Measurements from ENCODE around the gene DUSP6. TPM values are rescaled to one million over a fixed set of nuclear protein-coding genes. Genes with fewer than 3 reads are reported as not detected.

The DUSP6 gene
- total and polyA plus RNA-seq, 10 of the 15 experiments (the other 5 are each of a cell fraction or from before 2014, with no cell fraction given), result 0.02 to 0.69 (median 0.07) TPM; not detected in 1

DNA sequence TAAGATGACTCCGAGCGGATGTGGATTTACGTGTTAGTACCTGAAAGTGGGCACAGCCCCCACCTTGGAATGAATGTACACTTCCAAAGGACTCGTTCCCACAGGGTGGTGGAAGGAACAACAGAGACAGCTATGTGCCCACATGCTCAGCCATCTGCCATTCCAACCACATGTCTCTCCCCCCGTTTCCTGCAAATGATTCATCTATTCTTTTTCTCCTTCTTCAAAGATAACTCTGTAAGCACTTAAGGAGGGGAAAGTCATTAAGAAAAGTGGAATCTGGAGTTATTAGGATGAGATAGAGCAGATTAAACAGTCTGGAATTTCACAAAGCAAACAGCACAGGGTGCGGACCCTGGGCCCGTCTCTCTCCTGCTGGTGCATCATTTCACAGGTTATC, 18.5 kb upstream of the DUSP6 start (continued):
- TF ChIP-seq, protein P1, sequence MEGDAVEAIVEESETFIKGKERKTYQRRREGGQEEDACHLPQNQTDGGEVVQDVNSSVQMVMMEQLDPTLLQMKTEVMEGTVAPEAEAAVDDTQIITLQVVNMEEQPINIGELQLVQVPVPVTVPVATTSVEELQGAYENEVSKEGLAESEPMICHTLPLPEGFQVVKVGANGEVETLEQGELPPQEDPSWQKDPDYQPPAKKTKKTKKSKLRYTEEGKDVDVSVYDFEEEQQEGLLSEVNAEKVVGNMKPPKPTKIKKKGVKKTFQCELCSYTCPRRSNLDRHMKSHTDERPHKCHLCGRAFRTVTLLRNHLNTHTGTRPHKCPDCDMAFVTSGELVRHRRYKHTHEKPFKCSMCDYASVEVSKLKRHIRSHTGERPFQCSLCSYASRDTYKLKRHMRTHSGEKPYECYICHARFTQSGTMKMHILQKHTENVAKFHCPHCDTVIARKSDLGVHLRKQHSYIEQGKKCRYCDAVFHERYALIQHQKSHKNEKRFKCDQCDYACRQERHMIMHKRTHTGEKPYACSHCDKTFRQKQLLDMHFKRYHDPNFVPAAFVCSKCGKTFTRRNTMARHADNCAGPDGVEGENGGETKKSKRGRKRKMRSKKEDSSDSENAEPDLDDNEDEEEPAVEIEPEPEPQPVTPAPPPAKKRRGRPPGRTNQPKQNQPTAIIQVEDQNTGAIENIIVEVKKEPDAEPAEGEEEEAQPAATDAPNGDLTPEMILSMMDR (IDR thresholded peaks at IDR 0.05 in 2 of 3, conservative IDR thresholded peaks at IDR 0.05 in 1 of 3; ENCODE audit: control insufficient read depth in 2 of 3, extremely low read depth in 1 of 3, insufficient read depth in 1 of 3, low read depth in 3 of 3, low read length in 3 of 3), result no peak
- TF ChIP-seq SPI1 (IDR thresholded peaks at IDR 0.05; ENCODE audit: borderline replicate concordance, insufficient read depth, low read depth, low read length), result no peak
- TF ChIP-seq ZNF274 (IDR thresholded peaks at IDR 0.05; ENCODE audit: insufficient read depth, insufficient read length), result no peak
- no peak for TF ChIP-seq IKZF1 (conservative IDR thresholded peaks at IDR 0.05)
- TF ChIP-seq MXI1 (IDR thresholded peaks at IDR 0.05; ENCODE audit: low read depth, low read length), result no peak
- no peak for TF ChIP-seq RUNX3 (IDR thresholded peaks at IDR 0.05; ENCODE audit: low read length)
- TF ChIP-seq NR2F1 (conservative IDR thresholded peaks at IDR 0.05), result no peak

DNA sequence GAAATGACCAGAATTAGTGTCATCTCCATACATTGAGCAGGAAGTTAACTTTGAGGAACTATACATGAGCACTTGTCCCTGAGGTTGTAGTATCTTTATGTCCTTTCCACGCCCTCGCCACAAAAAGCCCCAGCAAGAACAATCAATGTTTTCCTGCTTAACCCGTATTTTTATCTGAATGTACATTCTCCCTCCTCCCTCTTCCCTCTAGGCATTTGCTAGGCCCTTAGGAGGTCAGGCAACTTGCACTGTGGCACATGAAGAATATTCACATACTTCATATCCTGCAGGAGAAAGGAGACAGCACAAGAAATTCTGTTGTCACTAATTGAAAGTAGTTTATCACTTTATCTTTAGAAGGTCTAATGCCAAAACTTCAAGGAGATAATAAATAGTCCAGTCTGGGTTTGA, 18.1 kb upstream of the DUSP6 start:
- no peak overlapping the region for H3K4me3 ChIP-seq
- intact Hi-C loops (cut with micrococcal nuclease; ENCODE audit: unreplicated experiment) (no loop called here), in situ Hi-C loops (cut with MboI) (no loop called here)
- H3K79me2 ChIP-seq (ENCODE audit: control insufficient read depth, insufficient read depth, low read length), result no peaks in the 10 kb centered on the region
- no peak overlapping the region for H3K27ac ChIP-seq (ENCODE audit: control insufficient read depth, insufficient read depth)
- RAD21 ChIA-PET (ENCODE audit: unreplicated experiment), result no interaction called here
- POLR2A ChIA-PET, result no interaction called here
- ATAC-seq, result no peak
- H3K27me3 ChIP-seq (replicated peaks in 1 of 2; ENCODE audit: control insufficient read depth in 2 of 2, insufficient read depth in 2 of 2, low read length in 1 of 2), result no peaks in the 10 kb centered on the region; a peak in 1 of 4 replicates
- H2AFZ ChIP-seq (ENCODE audit: control insufficient read depth, low read depth, low read length), result no peak overlapping the region
- H4K20me1 ChIP-seq (ENCODE audit: control insufficient read depth, insufficient read depth), result no peaks in the 10 kb centered on the region
- TF ChIP-seq RAD51 (IDR thresholded peaks at IDR 0.05) (no peak), PAX5 (IDR thresholded peaks at IDR 0.05; ENCODE audit: borderline replicate concordance, low read depth, low read length) (no peak), GATAD2B (conservative IDR thresholded peaks at IDR 0.05; ENCODE audit: low read depth) (no peak), JUND (IDR thresholded peaks at IDR 0.05; ENCODE audit: low read depth, low read length) (no peak), POLR2AphosphoS5 (IDR thresholded peaks at IDR 0.05; ENCODE audit: low read length) (no peak), KDM1A (IDR thresholded peaks at IDR 0.05; ENCODE audit: borderline replicate concordance) (no peak), ESRRA (IDR thresholded peaks at IDR 0.05; ENCODE audit: low read length) (no peak), CEBPB (IDR thresholded peaks at IDR 0.05; ENCODE audit: borderline replicate concordance in 1 of 2, low read depth in 2 of 2, low read length in 2 of 2) (no peak), ATF7 (IDR thresholded peaks at IDR 0.05; ENCODE audit: low read depth) (no peak)
- TF ChIP-seq, protein P2, sequence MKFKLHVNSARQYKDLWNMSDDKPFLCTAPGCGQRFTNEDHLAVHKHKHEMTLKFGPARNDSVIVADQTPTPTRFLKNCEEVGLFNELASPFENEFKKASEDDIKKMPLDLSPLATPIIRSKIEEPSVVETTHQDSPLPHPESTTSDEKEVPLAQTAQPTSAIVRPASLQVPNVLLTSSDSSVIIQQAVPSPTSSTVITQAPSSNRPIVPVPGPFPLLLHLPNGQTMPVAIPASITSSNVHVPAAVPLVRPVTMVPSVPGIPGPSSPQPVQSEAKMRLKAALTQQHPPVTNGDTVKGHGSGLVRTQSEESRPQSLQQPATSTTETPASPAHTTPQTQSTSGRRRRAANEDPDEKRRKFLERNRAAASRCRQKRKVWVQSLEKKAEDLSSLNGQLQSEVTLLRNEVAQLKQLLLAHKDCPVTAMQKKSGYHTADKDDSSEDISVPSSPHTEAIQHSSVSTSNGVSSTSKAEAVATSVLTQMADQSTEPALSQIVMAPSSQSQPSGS (IDR thresholded peaks at IDR 0.05; ENCODE audit: low read length), result no peak
- TF ChIP-seq, protein P3, sequence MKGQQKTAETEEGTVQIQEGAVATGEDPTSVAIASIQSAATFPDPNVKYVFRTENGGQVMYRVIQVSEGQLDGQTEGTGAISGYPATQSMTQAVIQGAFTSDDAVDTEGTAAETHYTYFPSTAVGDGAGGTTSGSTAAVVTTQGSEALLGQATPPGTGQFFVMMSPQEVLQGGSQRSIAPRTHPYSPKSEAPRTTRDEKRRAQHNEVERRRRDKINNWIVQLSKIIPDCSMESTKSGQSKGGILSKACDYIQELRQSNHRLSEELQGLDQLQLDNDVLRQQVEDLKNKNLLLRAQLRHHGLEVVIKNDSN (IDR thresholded peaks at IDR 0.05; ENCODE audit: borderline replicate concordance, extremely low read length, insufficient read depth, low read depth, low read length), result no peak
- TF ChIP-seq, protein P4, sequence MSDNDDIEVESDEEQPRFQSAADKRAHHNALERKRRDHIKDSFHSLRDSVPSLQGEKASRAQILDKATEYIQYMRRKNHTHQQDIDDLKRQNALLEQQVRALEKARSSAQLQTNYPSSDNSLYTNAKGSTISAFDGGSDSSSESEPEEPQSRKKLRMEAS (IDR thresholded peaks at IDR 0.05; ENCODE audit: low read depth, low read length), result no peak
- no TSS peak for BruUV-seq (replicated peaks)
- no peak overlapping the region for H3K9ac ChIP-seq (ENCODE audit: control insufficient read depth, insufficient read depth, low read length)
- WGBS (ENCODE audit: insufficient coverage, insufficient replicate concordance, low lambda C conversion rate, missing lambda C conversion rate), result 24% methylated on average over 3 of the region's 3 CpGs
- CTCF ChIA-PET, result no interaction called here
- no peak for DNase-seq (ENCODE audit: low read depth, low spot score)
- H3K36me3 ChIP-seq (ENCODE audit: control insufficient read depth in 2 of 2, insufficient read depth in 2 of 2, low read length in 1 of 2), result no peaks in the 10 kb centered on the region
- H3K9me3 ChIP-seq (replicated peaks; ENCODE audit: control insufficient read depth, insufficient read depth, low read length), result no peaks in the 10 kb centered on the region
- no peak overlapping the region for H3K4me2 ChIP-seq (ENCODE audit: control insufficient read depth, insufficient read depth)
- SMC1A ChIA-PET (ENCODE audit: uncharacterized antibody, unreplicated experiment), result no interaction called here
- FAIRE-seq, result peak; percentile 23
- H3K4me1 ChIP-seq (ENCODE audit: control insufficient read depth, insufficient read depth, low read length), result no peaks in the 10 kb centered on the region
